OCI-LY3 (cell line): ENCODE measurements around the gene ATP11B.

Source experiments
- H2AFZ ChIP-seq: fragments of 200-600, 300-600 bp; shearing (Covaris generic); 2 replicates; pipeline ENCODE4 v1.6.0; 2014; ENCODE audit warnings: antibody characterized with exemption, low read depth, low read length
- H3K27ac ChIP-seq: fragments of 200-600, 300-600 bp; sonication (generic); 2 replicates; pipeline ENCODE4 v1.5.1; 2014; ENCODE audit warnings: mild to moderate bottlenecking, low read length, moderate library complexity, mixed read lengths
- H3K27me3 ChIP-seq: fragments of 200-600, 300-600 bp; sonication (generic); 2 replicates; pipeline ENCODE4 v1.6.1; 2014; ENCODE audit warnings: low read depth, low read length, mixed read lengths
- H3K36me3 ChIP-seq: fragments of 200-600, 300-600 bp; sonication (generic); replicated peaks from 2 replicates; pipeline ENCODE3; 2014; ENCODE audit warnings: low read depth, low read length, mixed read lengths
- H3K4me1 ChIP-seq: fragments of 300-600, 200-600 bp; sonication (generic); 2 replicates; pipeline ENCODE4 v1.6.1; 2014; ENCODE audit warnings: low read length, mixed read lengths
- H3K4me2 ChIP-seq: fragments of 200-600, 300-600 bp; sonication (generic); 2 replicates; pipeline ENCODE4 v1.6.1; 2014; ENCODE audit warnings: low read length, mixed read lengths
- H3K4me3 ChIP-seq: fragments of 300-600, 200-600 bp; sonication (generic); 2 replicates; pipeline ENCODE4 v1.5.1; 2014; ENCODE audit warnings: antibody characterized with exemption, mild to moderate bottlenecking, low read length, moderate library complexity
- H3K79me2 ChIP-seq: fragments of 300-600, 200-600 bp; shearing (Covaris generic); 2 replicates; pipeline ENCODE4 v1.6.1; 2014; ENCODE audit warnings: mild to moderate bottlenecking, low read length, mixed read lengths
- H3K9ac ChIP-seq: fragments of 300-600, 200-600 bp; shearing (Covaris generic); 2 replicates; pipeline ENCODE4 v1.6.0; 2014; ENCODE audit warnings: mild to moderate bottlenecking, low read length, moderate library complexity
- H3K9me3 ChIP-seq: fragments of 200-600, 300-600 bp; shearing (Covaris generic); 2 replicates; pipeline ENCODE4 v1.6.1; 2014; ENCODE audit warnings: low read length, mixed read lengths; ENCODE audit not compliant: insufficient read depth
- H4K20me1 ChIP-seq: fragments of 200-600, 300-600 bp; sonication (generic); 2 replicates; pipeline ENCODE4 v1.6.1; 2016; ENCODE audit warnings: low read length, mixed read lengths; ENCODE audit not compliant: insufficient read depth
- EZH2phosphoT487 ChIP-seq: fragments of 200-600 bp; shearing (Covaris generic); IDR thresholded peaks from 2 replicates; pipeline ENCODE4 v1.6.1; 2018; ENCODE audit warnings: antibody characterized with exemption, mixed run types, low read depth
- TF ChIP-seq, protein P1 (sequence below): fragments of 200-600, 300-600 bp; sonication (generic); IDR thresholded peaks from 2 replicates; pipeline ENCODE4 v1.5.1; 2014; ENCODE audit warnings: antibody characterized with exemption, low read length, low read depth

The ATP11B gene

DNA sequence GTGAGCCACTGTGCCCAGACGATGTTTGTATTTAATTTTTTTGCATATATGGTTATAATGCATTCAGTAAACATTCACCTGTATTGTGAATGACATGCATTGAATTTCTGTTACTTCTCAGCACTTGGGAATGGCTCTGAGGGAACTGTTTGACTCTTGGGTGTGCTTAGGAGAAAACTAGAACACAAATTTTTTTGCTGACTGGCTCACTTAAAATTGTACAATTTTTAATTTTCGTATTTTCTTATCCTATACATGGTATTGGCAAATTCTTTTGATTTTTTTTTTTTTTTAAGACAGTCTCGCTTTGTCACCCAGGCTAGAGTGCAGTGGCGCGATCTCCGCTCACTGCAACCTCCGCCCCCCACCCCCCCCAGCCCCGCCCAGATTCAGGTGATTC is 7.2 kb downstream of the ATP11B start:
- H3K27ac ChIP-seq = no peak overlapping the region
- peaks cover 52% of the 10 kb centered on the region for H4K20me1 ChIP-seq
- H3K4me3 ChIP-seq = no peak overlapping the region
- H3K36me3 ChIP-seq = peaks cover 3% of the 10 kb centered on the region
- H2AFZ ChIP-seq = no peak overlapping the region
- TF ChIP-seq, protein P1, sequence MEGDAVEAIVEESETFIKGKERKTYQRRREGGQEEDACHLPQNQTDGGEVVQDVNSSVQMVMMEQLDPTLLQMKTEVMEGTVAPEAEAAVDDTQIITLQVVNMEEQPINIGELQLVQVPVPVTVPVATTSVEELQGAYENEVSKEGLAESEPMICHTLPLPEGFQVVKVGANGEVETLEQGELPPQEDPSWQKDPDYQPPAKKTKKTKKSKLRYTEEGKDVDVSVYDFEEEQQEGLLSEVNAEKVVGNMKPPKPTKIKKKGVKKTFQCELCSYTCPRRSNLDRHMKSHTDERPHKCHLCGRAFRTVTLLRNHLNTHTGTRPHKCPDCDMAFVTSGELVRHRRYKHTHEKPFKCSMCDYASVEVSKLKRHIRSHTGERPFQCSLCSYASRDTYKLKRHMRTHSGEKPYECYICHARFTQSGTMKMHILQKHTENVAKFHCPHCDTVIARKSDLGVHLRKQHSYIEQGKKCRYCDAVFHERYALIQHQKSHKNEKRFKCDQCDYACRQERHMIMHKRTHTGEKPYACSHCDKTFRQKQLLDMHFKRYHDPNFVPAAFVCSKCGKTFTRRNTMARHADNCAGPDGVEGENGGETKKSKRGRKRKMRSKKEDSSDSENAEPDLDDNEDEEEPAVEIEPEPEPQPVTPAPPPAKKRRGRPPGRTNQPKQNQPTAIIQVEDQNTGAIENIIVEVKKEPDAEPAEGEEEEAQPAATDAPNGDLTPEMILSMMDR = no peak
- no peak for TF ChIP-seq EZH2phosphoT487
- H3K9ac ChIP-seq = no peak overlapping the region
- peaks cover 87% of the 10 kb centered on the region for H3K79me2 ChIP-seq
- H3K9me3 ChIP-seq = no peaks in the 10 kb centered on the region
- no peak overlapping the region for H3K4me2 ChIP-seq
- peaks cover 4% of the 10 kb centered on the region for H3K4me1 ChIP-seq
- no peaks in the 10 kb centered on the region for H3K27me3 ChIP-seq

DNA sequence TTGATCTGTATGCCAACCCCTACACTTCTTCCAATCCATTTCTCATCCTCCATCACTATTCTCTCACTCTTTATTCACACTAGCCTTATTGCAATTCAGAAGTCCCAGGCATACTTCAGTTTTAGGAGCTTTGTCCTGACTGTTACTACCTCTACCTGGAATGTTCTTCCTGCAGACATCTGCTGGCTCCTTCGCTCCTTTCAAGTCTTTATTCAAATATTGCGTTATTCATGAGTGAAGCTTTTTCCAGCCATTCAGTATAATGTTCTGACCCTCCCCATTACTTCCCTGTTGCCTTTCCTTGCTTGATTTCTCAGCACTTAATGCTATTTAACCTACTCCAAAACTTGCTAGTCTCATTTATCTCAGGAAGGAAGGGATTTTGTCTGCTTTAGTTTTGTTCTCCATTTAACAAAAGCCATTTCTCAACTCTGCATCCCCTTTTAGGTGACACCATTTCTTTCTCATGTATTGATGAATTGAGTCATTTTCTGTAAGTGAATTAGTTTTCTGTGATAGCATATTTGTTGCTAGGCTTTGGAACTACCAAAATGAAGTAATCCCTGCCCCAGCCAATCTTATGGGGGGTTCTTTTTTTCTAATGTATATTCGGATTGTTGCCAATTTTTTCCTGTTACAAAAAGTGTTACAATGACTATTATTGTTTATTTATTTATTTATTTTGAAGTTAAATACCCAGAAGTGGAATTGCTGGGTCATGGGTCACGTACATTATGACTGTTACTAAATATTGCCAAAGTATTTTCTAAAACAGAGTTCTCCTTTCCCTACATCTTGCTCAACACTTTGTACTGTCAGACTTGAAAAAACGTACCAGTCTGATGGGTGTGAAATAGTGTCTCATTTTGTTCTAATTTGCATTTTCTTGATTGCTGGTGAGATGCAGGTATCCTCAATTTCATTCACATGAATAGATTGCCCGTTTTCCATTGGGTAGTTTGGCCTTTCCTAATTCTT is 9.4 kb downstream of the ATP11B start:
- Histone ChIP-seq H3K27me3 (no peaks in the 10 kb centered on the region), H4K20me1 (peaks cover 54% of the 10 kb centered on the region), H3K36me3 (peaks cover 3% of the 10 kb centered on the region), H3K4me2 (no peak overlapping the region), H3K9ac (no peak overlapping the region), H3K4me3 (no peak overlapping the region), H3K79me2 (peaks cover 84% of the 10 kb centered on the region), H3K27ac (no peak overlapping the region), H3K4me1 (no peaks in the 10 kb centered on the region), H2AFZ (no peak overlapping the region), H3K9me3 (no peaks in the 10 kb centered on the region)
- TF ChIP-seq, protein P1 = no peak
- TF ChIP-seq EZH2phosphoT487 = no peak

DNA sequence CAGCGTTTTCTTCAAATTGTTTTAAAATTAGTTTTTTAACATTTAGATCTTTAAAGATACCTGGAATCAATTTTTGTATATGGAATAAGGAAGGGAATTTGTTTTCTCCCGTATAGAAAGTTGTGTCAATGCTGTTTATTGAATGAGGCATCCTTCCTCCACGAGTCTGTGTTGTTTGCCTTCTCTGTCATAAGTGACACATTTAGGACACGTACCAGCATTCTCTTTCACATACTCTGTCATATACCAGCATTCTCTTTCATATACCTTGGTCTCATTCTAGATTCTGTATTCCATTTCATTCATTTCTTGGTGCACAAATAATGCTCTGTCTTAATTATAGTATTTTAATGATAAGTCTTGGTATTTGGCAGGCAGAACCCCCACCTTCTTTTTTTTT is 10.3 kb downstream of the ATP11B start:
- Histone ChIP-seq H3K9me3 (no peaks in the 10 kb centered on the region), H3K79me2 (peaks cover 83% of the 10 kb centered on the region)

DNA sequence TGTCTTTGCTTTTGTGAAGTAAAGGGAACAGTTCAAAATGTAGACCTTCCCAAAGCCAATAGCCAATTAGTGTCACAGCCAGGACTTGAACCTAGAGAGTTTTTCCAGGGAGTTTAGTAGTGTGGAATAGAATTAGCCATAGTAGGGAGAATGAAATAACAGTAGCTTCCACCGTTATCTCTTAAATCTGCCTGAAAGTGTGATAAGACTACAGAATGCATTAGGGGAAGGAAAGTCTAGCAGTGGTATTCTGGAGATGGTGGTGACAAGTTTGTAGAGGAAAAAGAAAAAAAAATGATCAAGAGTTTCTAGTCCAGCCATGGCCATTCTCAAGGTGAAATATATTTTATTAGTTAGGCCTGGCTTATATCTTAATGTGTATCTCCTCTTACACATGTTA is 13.8 kb downstream of the ATP11B start:
- peaks cover 64% of the 10 kb centered on the region for H4K20me1 ChIP-seq
- H3K4me3 ChIP-seq = no peak overlapping the region
- TF ChIP-seq EZH2phosphoT487 = no peak
- TF ChIP-seq, protein P1 = no peak
- no peak overlapping the region for H2AFZ ChIP-seq
- H3K27ac ChIP-seq = no peak overlapping the region
- no peak overlapping the region for H3K9ac ChIP-seq
- peaks cover 77% of the 10 kb centered on the region for H3K79me2 ChIP-seq
- H3K4me2 ChIP-seq = no peak overlapping the region
- no peaks in the 10 kb centered on the region for H3K4me1 ChIP-seq
- no peaks in the 10 kb centered on the region for H3K9me3 ChIP-seq
- H3K36me3 ChIP-seq = peaks cover 3% of the 10 kb centered on the region
- H3K27me3 ChIP-seq = no peaks in the 10 kb centered on the region

More for the DNA sequence above, 10.3 kb downstream of the ATP11B start:
- TF ChIP-seq, protein P1 = no peak
- TF ChIP-seq EZH2phosphoT487 = no peak
- H3K36me3 ChIP-seq = peaks cover 3% of the 10 kb centered on the region
- no peak overlapping the region for H2AFZ ChIP-seq
- H3K4me3 ChIP-seq = no peak overlapping the region
- H3K27me3 ChIP-seq = no peaks in the 10 kb centered on the region
- H3K4me1 ChIP-seq = no peaks in the 10 kb centered on the region
- H3K4me2 ChIP-seq = no peak overlapping the region
- no peak overlapping the region for H3K9ac ChIP-seq
- no peak overlapping the region for H3K27ac ChIP-seq
- peaks cover 62% of the 10 kb centered on the region for H4K20me1 ChIP-seq
